ENCODE results near the gene EFNA3. TPM values are rescaled to one million over a fixed set of nuclear protein-coding genes. Genes with fewer than 3 reads are reported as not detected.

EFNA3 gene
- total and polyA plus RNA-seq, 9 of the 15 experiments (the other 6 are each of a cell fraction or from before 2014, with no cell fraction given), result 0.59 to 7.9 (median 4.7) TPM

- TF ChIP-seq CTCF (IDR thresholded peaks at IDR 0.05 in 2 of 3, conservative IDR thresholded peaks at IDR 0.05 in 1 of 3; ENCODE audit: insufficient read depth in 2 of 3, low read depth in 1 of 3, low read length in 3 of 3), result peak; percentile 60 to 78 (median 62)
- 0 out of 2 replicates have a peak, but pooled peaks have one; percentile 19 for TF ChIP-seq MTA1 (IDR thresholded peaks at IDR 0.05; ENCODE audit: borderline replicate concordance)
- peak; percentile 42 for TF ChIP-seq SOX6 (IDR thresholded peaks at IDR 0.05)
- TF ChIP-seq RCOR1 (IDR thresholded peaks at IDR 0.05; ENCODE audit: borderline replicate concordance in 1 of 2, low read depth in 2 of 2, low read length in 2 of 2), result peak in 1 of 2 experiments; percentile 72; a peak in 1 of 4 replicates
- TF ChIP-seq PHF20 (IDR thresholded peaks at IDR 0.05; ENCODE audit: partially characterized antibody), result peak; percentile 54
- no peak for TF ChIP-seq MYNN (IDR thresholded peaks at IDR 0.05)
- no peak for TF ChIP-seq MYNN (CRISPR knock-in tag; IDR thresholded peaks at IDR 0.05)
- TF ChIP-seq ATF7 (IDR thresholded peaks at IDR 0.05), result peak; percentile 57; the same call in 1 of the 2 replicates
- peak; percentile 83 for TF ChIP-seq ZNF431 (CRISPR knock-in tag; IDR thresholded peaks at IDR 0.05)
- TF ChIP-seq RB1 (IDR thresholded peaks at IDR 0.05; ENCODE audit: low read depth), result peak; percentile 71; the same call in 1 of the 2 replicates
- TF ChIP-seq PHF8 (IDR thresholded peaks at IDR 0.05; ENCODE audit: borderline replicate concordance, low read length), result peak; percentile 59; the same call in 1 of the 2 replicates
- TF ChIP-seq ZBTB40 (IDR thresholded peaks at IDR 0.05), result 0 out of 2 replicates have a peak, but pooled peaks have one; percentile 14
- no peak for TF ChIP-seq ZBTB40 (CRISPR knock-in tag; IDR thresholded peaks at IDR 0.05)
- no peak for TF ChIP-seq ETV6 (IDR thresholded peaks at IDR 0.05; ENCODE audit: borderline replicate concordance in 1 of 2, low read depth in 2 of 2, low read length in 1 of 2)
- peak; percentile 17; the same call in 1 of the 2 replicates for TF ChIP-seq ETV6 (CRISPR knock-in tag; IDR thresholded peaks at IDR 0.05; ENCODE audit: borderline replicate concordance)
- no peak for TF ChIP-seq PCBP2 (IDR thresholded peaks at IDR 0.05; ENCODE audit: low read depth, low read length, poor library complexity, severe bottlenecking)
Measured at GRCh38 chr1:155070721-155071569, 7.7 kb upstream of the EFNA3 start (continued).
